ENCODE results near the gene EFCAB6.

DNA sequence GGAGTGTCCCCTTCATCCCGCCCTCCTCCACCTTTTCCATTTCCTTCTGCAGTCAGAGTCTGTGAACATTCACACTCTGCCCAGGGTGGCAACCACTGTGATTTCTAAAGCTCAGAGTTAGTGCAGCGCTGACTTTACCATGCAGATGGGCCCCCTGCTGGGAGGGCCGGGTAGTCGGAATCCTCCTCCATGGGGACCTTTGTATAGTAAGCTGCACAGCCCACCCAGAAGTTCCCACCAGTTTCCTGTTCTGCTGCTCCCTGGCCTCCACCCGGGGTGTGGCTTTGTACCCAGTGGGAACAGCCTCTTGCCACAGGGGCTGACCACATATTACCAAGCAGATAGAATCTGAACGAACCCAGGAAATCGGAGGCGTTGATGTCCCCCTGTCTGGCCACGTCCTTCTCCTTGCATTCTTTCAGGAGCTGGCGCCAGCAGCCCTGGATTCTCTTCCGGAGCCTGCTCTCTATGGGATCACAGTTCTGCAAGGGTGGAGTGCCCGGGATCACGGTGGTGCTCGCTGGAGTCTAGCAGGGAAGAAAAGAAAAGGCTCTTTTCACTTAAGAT, 275.0 kb downstream of the EFCAB6 start:
- no peak for TF ChIP-seq POLR2A (IDR thresholded peaks at IDR 0.05; ENCODE audit: low read depth, low read length)
- TF ChIP-seq, protein P1, sequence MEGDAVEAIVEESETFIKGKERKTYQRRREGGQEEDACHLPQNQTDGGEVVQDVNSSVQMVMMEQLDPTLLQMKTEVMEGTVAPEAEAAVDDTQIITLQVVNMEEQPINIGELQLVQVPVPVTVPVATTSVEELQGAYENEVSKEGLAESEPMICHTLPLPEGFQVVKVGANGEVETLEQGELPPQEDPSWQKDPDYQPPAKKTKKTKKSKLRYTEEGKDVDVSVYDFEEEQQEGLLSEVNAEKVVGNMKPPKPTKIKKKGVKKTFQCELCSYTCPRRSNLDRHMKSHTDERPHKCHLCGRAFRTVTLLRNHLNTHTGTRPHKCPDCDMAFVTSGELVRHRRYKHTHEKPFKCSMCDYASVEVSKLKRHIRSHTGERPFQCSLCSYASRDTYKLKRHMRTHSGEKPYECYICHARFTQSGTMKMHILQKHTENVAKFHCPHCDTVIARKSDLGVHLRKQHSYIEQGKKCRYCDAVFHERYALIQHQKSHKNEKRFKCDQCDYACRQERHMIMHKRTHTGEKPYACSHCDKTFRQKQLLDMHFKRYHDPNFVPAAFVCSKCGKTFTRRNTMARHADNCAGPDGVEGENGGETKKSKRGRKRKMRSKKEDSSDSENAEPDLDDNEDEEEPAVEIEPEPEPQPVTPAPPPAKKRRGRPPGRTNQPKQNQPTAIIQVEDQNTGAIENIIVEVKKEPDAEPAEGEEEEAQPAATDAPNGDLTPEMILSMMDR (conservative IDR thresholded peaks at IDR 0.05; ENCODE audit: low read depth, low read length): no peak
- TF ChIP-seq CHD1 (IDR thresholded peaks at IDR 0.05; ENCODE audit: low read depth, low read length): no peak
- no peak for TF ChIP-seq RAD21 (IDR thresholded peaks at IDR 0.05; ENCODE audit: low read length)
- no peak for TF ChIP-seq MAFK (IDR thresholded peaks at IDR 0.05; ENCODE audit: low read depth, low read length)
- TF ChIP-seq, protein P2, sequence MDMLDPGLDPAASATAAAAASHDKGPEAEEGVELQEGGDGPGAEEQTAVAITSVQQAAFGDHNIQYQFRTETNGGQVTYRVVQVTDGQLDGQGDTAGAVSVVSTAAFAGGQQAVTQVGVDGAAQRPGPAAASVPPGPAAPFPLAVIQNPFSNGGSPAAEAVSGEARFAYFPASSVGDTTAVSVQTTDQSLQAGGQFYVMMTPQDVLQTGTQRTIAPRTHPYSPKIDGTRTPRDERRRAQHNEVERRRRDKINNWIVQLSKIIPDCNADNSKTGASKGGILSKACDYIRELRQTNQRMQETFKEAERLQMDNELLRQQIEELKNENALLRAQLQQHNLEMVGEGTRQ (IDR thresholded peaks at IDR 0.05; ENCODE audit: low read depth, low read length): no peak
- no peak for TF ChIP-seq FOS (IDR thresholded peaks at IDR 0.05; ENCODE audit: low read depth, low read length)
- no peak for TF ChIP-seq MXI1 (IDR thresholded peaks at IDR 0.05; ENCODE audit: borderline replicate concordance, low read depth, low read length)
- no peak for TF ChIP-seq SMC3 (IDR thresholded peaks at IDR 0.05; ENCODE audit: low read depth, low read length)
- no peak for TF ChIP-seq RFX5 (IDR thresholded peaks at IDR 0.05; ENCODE audit: low read depth, low read length)
- TF ChIP-seq CEBPB (IDR thresholded peaks at IDR 0.05; ENCODE audit: low read depth, low read length): no peak
